Immature natural killer cell (primary cell): ENCODE data around the gene SRRM2. TPM values are rescaled to one million over a fixed set of nuclear protein-coding genes. Genes with fewer than 3 reads are reported as not detected.

Source experiments
- DNase-seq, 3 donors: peaks; one replicate each; pipeline ENCODE4 v3.0.0; 2022; ENCODE audit warnings: mixed read lengths in 1 of 3
- H3K27ac Mint-ChIP-seq, 6 donors: one replicate each; pipeline ENCODE4 v1.8.0; 2020; ENCODE audit warnings: mixed read lengths in 6 of 6, mild to moderate bottlenecking in 5 of 6, inconsistent platforms in 4 of 6, moderate library complexity in 3 of 6
- H3K27me3 Mint-ChIP-seq, 3 donors: one replicate each; pipeline ENCODE4 v1.8.0; 2020 to 2021; ENCODE audit warnings: low read depth in 3 of 3, mild to moderate bottlenecking in 3 of 3, mixed read lengths in 3 of 3, moderate library complexity in 3 of 3, inconsistent platforms in 1 of 3
- H3K36me3 Mint-ChIP-seq, 3 donors: one replicate each; pipeline ENCODE4 v1.8.0; 2020; ENCODE audit warnings: mixed read lengths in 3 of 3, inconsistent platforms in 2 of 3, mild to moderate bottlenecking in 2 of 3
- H3K4me1 Mint-ChIP-seq, 2 donors: one replicate each; pipeline ENCODE4 v1.8.0; 2020; ENCODE audit warnings: inconsistent platforms in 2 of 2, mild to moderate bottlenecking in 2 of 2, mixed read lengths in 2 of 2, moderate library complexity in 1 of 2
- H3K4me3 Mint-ChIP-seq, 5 donors: one replicate each; pipeline ENCODE4 v1.8.0; 2020; ENCODE audit warnings: mild to moderate bottlenecking in 5 of 5, mixed read lengths in 5 of 5, inconsistent platforms in 3 of 5, moderate library complexity in 3 of 5
- H3K9me3 Mint-ChIP-seq, 6 donors: one replicate each; pipeline ENCODE4 v1.8.0; 2020; ENCODE audit warnings: mild to moderate bottlenecking in 6 of 6, mixed read lengths in 6 of 6, inconsistent platforms in 4 of 6, moderate library complexity in 3 of 6
- polyA plus RNA-seq, 3 donors: library from polyadenylated mRNA; unstranded; fragments of 300-500 nt; fragmentation: Illumina TruSeq; gene quantifications; one replicate each; pipeline ENCODE4 v1.2.3, GENCODE V29; 2021

SRRM2 gene
- polyA plus RNA-seq, 3 donors from 2014 or later = 11.5 to 113 (median 24.2) TPM

DNA sequence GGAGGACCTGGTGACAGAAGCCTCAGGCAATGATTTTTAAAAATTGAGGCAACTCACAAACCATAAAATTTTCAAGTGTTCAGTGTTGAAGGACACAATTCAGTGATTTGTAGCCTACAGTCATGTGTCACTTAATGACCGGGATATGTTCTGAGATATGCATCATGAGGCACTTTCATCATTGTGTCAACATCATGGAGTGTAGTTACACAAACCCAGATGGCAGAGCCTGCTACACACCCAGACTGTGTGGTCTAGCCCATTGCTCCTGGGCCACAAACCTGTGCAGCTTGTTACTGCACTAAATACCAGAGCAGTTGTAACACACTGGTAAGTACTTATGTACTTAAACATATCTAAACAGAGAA lies 47.4 kb downstream of the SRRM2 start:
- Mint-ChIP-seq H3K27me3 (peaks cover 2 to 8% (median 5%) of the 10 kb centered on the region in 3 donors), H3K4me3 (no peak overlapping the region), H3K4me1 (no peaks in the 10 kb centered on the region), H3K36me3 (no peaks in the 10 kb centered on the region), H3K27ac (no peak overlapping the region), H3K9me3 (peaks cover 0 to 6% (median 0%) of the 10 kb centered on the region in 6 donors)
- no peak for DNase-seq

DNA sequence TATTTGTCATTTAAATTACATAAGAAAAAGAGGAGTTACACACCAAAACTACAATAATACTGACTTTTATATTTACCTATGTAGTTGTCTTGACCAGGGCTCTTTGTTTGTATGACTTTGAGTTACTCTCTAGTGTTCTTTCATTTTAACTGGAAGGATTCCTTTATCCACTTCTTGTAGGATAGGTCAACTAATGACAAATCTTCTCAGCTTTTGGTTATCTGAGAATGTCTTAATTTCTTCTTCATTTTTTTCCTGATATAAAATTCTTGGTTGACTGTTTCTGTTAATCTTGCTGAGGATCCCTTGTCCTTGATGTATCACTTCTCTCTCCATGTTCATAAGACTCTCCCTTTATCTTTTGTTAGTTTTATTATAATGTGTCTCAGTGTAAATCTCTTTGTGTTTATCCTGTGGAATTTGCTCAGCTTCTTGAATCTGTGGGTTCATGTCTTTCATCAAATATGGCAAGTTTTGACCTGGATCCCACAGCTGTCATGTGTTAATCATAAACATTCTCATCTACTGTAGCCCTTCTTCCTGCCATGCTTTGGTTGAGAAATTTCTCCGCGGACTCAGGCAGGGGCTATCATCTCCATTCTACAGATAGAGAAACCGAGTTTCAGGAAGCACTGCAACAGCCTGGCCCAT lies 51.2 kb downstream of the SRRM2 start:
- H3K4me1 Mint-ChIP-seq = no peaks in the 10 kb centered on the region
- no peak overlapping the region for H3K4me3 Mint-ChIP-seq
- H3K27me3 Mint-ChIP-seq = peaks cover 2 to 6% (median 4%) of the 10 kb centered on the region in 3 donors
- no peak for DNase-seq
- H3K36me3 Mint-ChIP-seq = no peaks in the 10 kb centered on the region
- peaks cover 0 to 6% (median 0%) of the 10 kb centered on the region in 6 donors for H3K9me3 Mint-ChIP-seq
- H3K27ac Mint-ChIP-seq = no peak overlapping the region

DNA sequence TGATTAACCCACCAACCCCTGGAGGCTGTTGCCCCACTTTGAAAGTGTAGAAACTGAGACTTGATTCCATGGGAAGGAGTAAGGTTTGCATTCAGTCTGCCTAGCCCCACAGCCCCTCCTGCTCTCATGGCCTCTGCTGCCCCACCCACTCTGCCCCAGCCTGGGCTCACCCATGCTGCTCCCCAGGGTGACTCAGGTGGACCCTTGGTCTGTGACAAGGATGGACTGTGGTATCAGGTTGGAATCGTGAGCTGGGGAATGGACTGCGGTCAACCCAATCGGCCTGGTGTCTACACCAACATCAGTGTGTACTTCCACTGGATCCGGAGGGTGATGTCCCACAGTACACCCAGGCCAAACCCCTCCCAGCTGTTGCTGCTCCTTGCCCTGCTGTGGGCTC lies 52.3 kb downstream of the SRRM2 start:
- H3K9me3 Mint-ChIP-seq = peaks cover 0 to 6% (median 0%) of the 10 kb centered on the region in 6 donors
- H3K4me1 Mint-ChIP-seq = no peaks in the 10 kb centered on the region
- H3K27ac Mint-ChIP-seq = no peak overlapping the region
- DNase-seq = no peak
- H3K27me3 Mint-ChIP-seq = peaks cover 2 to 6% (median 4%) of the 10 kb centered on the region in 3 donors
- H3K4me3 Mint-ChIP-seq = no peak overlapping the region
- no peaks in the 10 kb centered on the region for H3K36me3 Mint-ChIP-seq

- no peak for DNase-seq
- no peak overlapping the region for H3K4me3 Mint-ChIP-seq
- no peaks in the 10 kb centered on the region for H3K4me1 Mint-ChIP-seq
- H3K9me3 Mint-ChIP-seq = peaks cover 0 to 6% (median 0%) of the 10 kb centered on the region in 6 donors
- H3K36me3 Mint-ChIP-seq = no peaks in the 10 kb centered on the region
- peaks cover 4 to 9% (median 6%) of the 10 kb centered on the region in 3 donors for H3K27me3 Mint-ChIP-seq
- no peak overlapping the region for H3K27ac Mint-ChIP-seq
These were observed 53.8 kb downstream of the SRRM2 start for GRCh38 chr16:2806286-2806685.

DNA sequence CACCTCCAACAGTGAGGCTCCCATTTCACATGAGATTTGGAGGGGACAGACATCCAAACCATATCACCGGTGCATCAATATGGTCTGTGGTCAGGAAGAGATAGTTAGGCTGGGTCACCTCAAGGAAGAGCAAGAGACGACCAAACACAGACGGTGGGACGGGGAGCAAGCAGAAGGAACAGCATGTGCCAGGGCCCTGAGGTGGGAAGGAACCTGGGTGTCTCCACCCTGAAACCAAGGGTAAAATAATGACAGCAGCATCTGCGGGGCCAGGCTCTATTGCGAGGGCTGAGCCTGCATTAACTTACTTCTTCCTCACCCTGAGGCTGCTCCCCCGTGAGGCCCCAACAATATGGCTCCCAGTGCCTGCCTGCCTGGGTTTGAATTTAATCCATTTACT lies 55.7 kb downstream of the SRRM2 start:
- Mint-ChIP-seq H3K4me3 (no peak overlapping the region), H3K9me3 (peaks cover 0 to 6% (median 0%) of the 10 kb centered on the region in 6 donors), H3K27ac (no peak overlapping the region), H3K4me1 (peaks cover 0 to 1% of the 10 kb centered on the region in 2 donors), H3K36me3 (no peaks in the 10 kb centered on the region), H3K27me3 (peaks cover 4 to 9% (median 6%) of the 10 kb centered on the region in 3 donors)
- DNase-seq = no peak

- Mint-ChIP-seq H3K27me3 (peaks cover 4 to 8% (median 6%) of the 10 kb centered on the region in 3 donors), H3K36me3 (no peaks in the 10 kb centered on the region), H3K27ac (no peak overlapping the region), H3K4me1 (peaks cover 0 to 1% of the 10 kb centered on the region in 2 donors), H3K4me3 (no peak overlapping the region), H3K9me3 (no peaks in the 10 kb centered on the region)
- no peak for DNase-seq
These were observed 56.8 kb downstream of the SRRM2 start for GRCh38 chr16:2809149-2809760.

DNA sequence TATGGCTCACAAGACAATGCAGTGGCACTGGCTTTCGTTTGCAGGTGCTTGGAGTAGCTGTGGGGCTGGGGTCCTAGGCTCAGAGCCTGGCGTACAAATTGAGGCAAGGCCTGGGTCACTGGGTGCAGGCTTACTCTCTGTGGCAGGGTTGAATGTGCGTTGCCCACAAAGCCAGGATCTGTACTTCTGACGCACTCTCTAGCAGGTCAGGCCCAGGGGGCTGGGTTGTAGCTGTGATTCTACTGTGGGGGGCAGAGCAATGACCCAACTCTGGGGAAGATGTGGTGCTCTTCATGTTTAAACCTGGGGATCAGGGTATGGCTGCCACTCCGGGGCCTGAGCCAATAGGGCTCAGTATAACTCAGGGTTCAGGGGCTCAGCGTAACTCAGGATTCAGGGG lies 58.2 kb downstream of the SRRM2 start:
- no peak overlapping the region for H3K4me3 Mint-ChIP-seq
- no peaks in the 10 kb centered on the region for H3K9me3 Mint-ChIP-seq
- H3K27me3 Mint-ChIP-seq = peaks cover 1 to 8% (median 5%) of the 10 kb centered on the region in 3 donors
- peaks cover 0 to 1% of the 10 kb centered on the region in 2 donors for H3K4me1 Mint-ChIP-seq
- DNase-seq = no peak
- peak overlapping the region in 1 of 6 donors; percentile 17 for H3K27ac Mint-ChIP-seq
- no peaks in the 10 kb centered on the region for H3K36me3 Mint-ChIP-seq

GRCh38 chr16:2811703-2812471 lies 59.4 kb downstream of the SRRM2 start:
- Mint-ChIP-seq H3K4me1 (peaks cover 0 to 1% of the 10 kb centered on the region in 2 donors), H3K4me3 (no peak overlapping the region), H3K27ac (no peak overlapping the region), H3K36me3 (no peaks in the 10 kb centered on the region), H3K9me3 (no peaks in the 10 kb centered on the region), H3K27me3 (peaks cover 0 to 8% (median 3%) of the 10 kb centered on the region in 3 donors)
- no peak for DNase-seq

DNA sequence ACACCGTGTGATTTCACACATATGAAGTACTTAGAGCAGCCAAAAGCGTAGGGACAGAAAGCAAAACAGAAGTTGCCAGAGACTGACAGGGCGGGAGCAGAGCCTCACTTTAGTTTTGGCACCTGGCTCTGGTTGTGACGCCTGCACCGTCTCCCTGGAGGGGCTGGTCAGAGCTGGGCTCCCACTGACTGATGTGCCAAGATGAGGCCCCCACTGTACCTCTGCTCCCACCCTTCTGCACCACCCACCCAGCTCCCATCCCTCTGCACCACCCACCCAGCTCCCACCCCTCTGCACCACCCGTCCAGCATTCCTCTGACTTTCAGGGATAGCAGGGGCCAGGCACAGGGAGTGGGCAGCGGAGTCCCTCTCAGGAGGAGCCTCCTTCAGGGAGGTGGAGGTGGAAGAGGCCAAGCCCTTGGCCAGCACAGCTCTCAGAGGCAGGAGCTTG lies 61.4 kb downstream of the SRRM2 start:
- no peaks in the 10 kb centered on the region for H3K36me3 Mint-ChIP-seq
- H3K9me3 Mint-ChIP-seq = no peaks in the 10 kb centered on the region
- H3K27me3 Mint-ChIP-seq = peaks cover 0 to 6% (median 3%) of the 10 kb centered on the region in 3 donors
- no peak for DNase-seq
- peaks cover 0 to 1% of the 10 kb centered on the region in 2 donors for H3K4me1 Mint-ChIP-seq
- H3K27ac Mint-ChIP-seq = no peak overlapping the region
- H3K4me3 Mint-ChIP-seq = no peak overlapping the region

GRCh38 chr16:2814551-2815298 lies 62.3 kb downstream of the SRRM2 start:
- Mint-ChIP-seq H3K4me1 (peaks cover 0 to 1% of the 10 kb centered on the region in 2 donors), H3K27me3 (peaks cover 0 to 6% (median 3%) of the 10 kb centered on the region in 3 donors), H3K27ac (no peak overlapping the region), H3K4me3 (no peak overlapping the region), H3K9me3 (no peaks in the 10 kb centered on the region), H3K36me3 (no peaks in the 10 kb centered on the region)
- DNase-seq = no peak

GRCh38 chr16:2815299-2815771 lies 62.9 kb downstream of the SRRM2 start:
- Mint-ChIP-seq H3K4me1 (peaks cover 0 to 1% of the 10 kb centered on the region in 2 donors), H3K4me3 (no peak overlapping the region), H3K27me3 (peaks cover 0 to 6% (median 3%) of the 10 kb centered on the region in 3 donors), H3K27ac (no peak overlapping the region), H3K9me3 (no peaks in the 10 kb centered on the region), H3K36me3 (no peaks in the 10 kb centered on the region)
- DNase-seq = no peak

GRCh38 chr16:2816751-2817339 lies 64.4 kb downstream of the SRRM2 start, which contains the start of gene PRSS21:
Gene PRSS21, plus strand, starts transcription at chr16:2817237. Its CDS starts 32 bp downstream, at chr16:2817269.
- peak; percentile 35 to 63 (median 42) for DNase-seq
- Mint-ChIP-seq H3K4me3 (peak within 1 kb of the TSS in 3 of 5 donors; percentile 35 to 47 (median 39)), H3K4me1 (no peaks in the 10 kb centered on the region), H3K27me3 (peaks cover 0 to 2% (median 1%) of the 10 kb centered on the region in 3 donors), H3K9me3 (no peaks in the 10 kb centered on the region), H3K27ac (peak within 1 kb of the TSS in 1 of 6 donors; percentile 10), H3K36me3 (no peaks in the 10 kb centered on the region)
